Smooth muscle cell (in vitro differentiated cells): ENCODE data around the gene FOXJ3. TPM values are rescaled to one million over a fixed set of nuclear protein-coding genes. Genes with fewer than 3 reads are reported as not detected.

Experiments used
- DNase-seq: peaks from one replicate; lab custom pipeline; 2025; ENCODE audit not compliant: unreplicated experiment; lab: John Stamatoyannopoulos, UW
- H2AFZ ChIP-seq: fragments of 200-600 bp; sonication (generic); 2 replicates; pipeline ENCODE4 v1.6.0; 2016; ENCODE audit warnings: antibody characterized with exemption, low read depth, mild to moderate bottlenecking
- H3F3A ChIP-seq: fragments of 200-600 bp; sonication (generic); 2 replicates; pipeline ENCODE4 v1.6.0; 2017; ENCODE audit warnings: antibody characterized with exemption, low read depth
- H3K27ac ChIP-seq: fragments of 200-600 bp; sonication (generic); 2 replicates; pipeline ENCODE4 v1.5.1; 2016; ENCODE audit warnings: low read depth, mild to moderate bottlenecking
- H3K27me3 ChIP-seq: fragments of 200-600 bp; sonication (generic); 2 replicates; pipeline ENCODE4 v1.6.1; 2016; ENCODE audit warnings: low read depth, mild to moderate bottlenecking
- H3K36me3 ChIP-seq: fragments of 200-600 bp; sonication (generic); 2 replicates; pipeline ENCODE4 v1.5.1; 2016; ENCODE audit warnings: low read depth
- H3K4me1 ChIP-seq: fragments of 200-600 bp; sonication (generic); 2 replicates; pipeline ENCODE4 v1.5.1; 2016; ENCODE audit warnings: low read depth
- H3K4me2 ChIP-seq: fragments of 200-600 bp; sonication (generic); 2 replicates; pipeline ENCODE4 v1.6.0; 2016; ENCODE audit warnings: mild to moderate bottlenecking
- H3K4me3 ChIP-seq: fragments of 200-600 bp; sonication (generic); 2 replicates; pipeline ENCODE4 v1.5.1; 2016; ENCODE audit warnings: mild to moderate bottlenecking
- H3K79me2 ChIP-seq: fragments of 200-600 bp; sonication (generic); 2 replicates; pipeline ENCODE4 v1.6.0; 2016; ENCODE audit warnings: low read depth, mild to moderate bottlenecking
- H3K9ac ChIP-seq: fragments of 200-600 bp; sonication (generic); 2 replicates; pipeline ENCODE4 v1.6.0; 2016; ENCODE audit warnings: low read depth
- H3K9me3 ChIP-seq: fragments of 200-600 bp; sonication (generic); replicated peaks from 2 replicates; pipeline ENCODE4 v1.5.1; 2016; ENCODE audit warnings: low read depth
- H4K20me1 ChIP-seq: fragments of 200-600 bp; sonication (generic); 2 replicates; pipeline ENCODE4 v1.6.0; 2016; ENCODE audit warnings: low read depth
- CTCF ChIP-seq: fragments of 200-600 bp; sonication (generic); IDR thresholded peaks from 2 replicates; pipeline ENCODE4 v1.5.1; 2017; ENCODE audit warnings: borderline replicate concordance, mild to moderate bottlenecking, antibody characterized with exemption; ENCODE audit not compliant: insufficient read depth, poor library complexity, severe bottlenecking
- WGBS: methylation state at CpG from one replicate; pipeline ENCODE4 v1.1.7; 2016; ENCODE audit warnings: low lambda C conversion rate; 5-methylcytosine and 5-hydroxymethylcytosine counted together
- polyA plus RNA-seq: library from polyadenylated mRNA; unstranded; fragments of >200 nt; fragmentation: Nextera tagmentation; extraction: Ambion mirVana; gene quantifications from 2 replicates; pipeline ENCODE4 v1.2.1, GENCODE V29; 2016
- total RNA-seq: library from RNA; depleted of rRNA; stranded (reverse); fragments of >200 nt; gene quantifications from 2 replicates; pipeline ENCODE4 v1.2.3, GENCODE V29; 2014

The FOXJ3 gene
- total and polyA plus RNA-seq, 2 experiments from 2014 or later: 19.3 to 40.9 TPM

GRCh38 chr1:42206164-42206563, 128.9 kb downstream of the FOXJ3 start:
- H2AFZ ChIP-seq: no peak overlapping the region
- peaks cover 12% of the 10 kb centered on the region for H3K36me3 ChIP-seq
- DNase-seq: no peak
- H3K4me2 ChIP-seq: no peak overlapping the region
- H3K27ac ChIP-seq: peak overlapping the region; percentile 53
- H3F3A ChIP-seq: no peaks in the 10 kb centered on the region
- H4K20me1 ChIP-seq: peaks cover 42% of the 10 kb centered on the region
- no peak overlapping the region for H3K4me3 ChIP-seq
- peaks cover 62% of the 10 kb centered on the region for H3K79me2 ChIP-seq
- no peaks in the 10 kb centered on the region for H3K4me1 ChIP-seq
- no peaks in the 10 kb centered on the region for H3K27me3 ChIP-seq
- no peak overlapping the region for H3K9ac ChIP-seq
- H3K9me3 ChIP-seq: no peaks in the 10 kb centered on the region
- no peak for TF ChIP-seq CTCF
- WGBS: 68% methylated on average over 3 of the region's 3 CpGs

- no peak overlapping the region for H3K4me3 ChIP-seq
- H3K9me3 ChIP-seq: no peaks in the 10 kb centered on the region
- no peak overlapping the region for H3K9ac ChIP-seq
- DNase-seq: no peak
- H3K4me1 ChIP-seq: no peaks in the 10 kb centered on the region
- H4K20me1 ChIP-seq: peaks cover 7% of the 10 kb centered on the region
- H3K79me2 ChIP-seq: peaks cover 36% of the 10 kb centered on the region
- no peak overlapping the region for H3K4me2 ChIP-seq
- H3F3A ChIP-seq: no peaks in the 10 kb centered on the region
- H3K36me3 ChIP-seq: peaks cover 14% of the 10 kb centered on the region
- no peak for TF ChIP-seq CTCF
- no peaks in the 10 kb centered on the region for H3K27me3 ChIP-seq
- no peak overlapping the region for H3K27ac ChIP-seq
- H2AFZ ChIP-seq: no peak overlapping the region
Observed at GRCh38 chr1:42201986-42202385, 133.0 kb downstream of the FOXJ3 start.

GRCh38 chr1:42198251-42198650, 136.8 kb downstream of the FOXJ3 start:
- whole genome bisulfite sequencing: 95% methylated on average over 5 of the region's 5 CpGs
- TF ChIP-seq CTCF: no peak
- no peak for DNase-seq

GRCh38 chr1:42195841-42196240, 139.2 kb downstream of the FOXJ3 start:
- no peak overlapping the region for H3K9ac ChIP-seq
- WGBS: 85% methylated on average over 3 of the region's 3 CpGs
- H3K4me2 ChIP-seq: no peak overlapping the region
- H3K36me3 ChIP-seq: no peaks in the 10 kb centered on the region
- H3K4me1 ChIP-seq: no peaks in the 10 kb centered on the region
- no peak for DNase-seq
- peaks cover 8% of the 10 kb centered on the region for H3K79me2 ChIP-seq
- no peak overlapping the region for H3K4me3 ChIP-seq
- H3K9me3 ChIP-seq: no peaks in the 10 kb centered on the region
- peak overlapping the region; percentile 67 for H3K27ac ChIP-seq
- no peaks in the 10 kb centered on the region for H3F3A ChIP-seq
- no peak overlapping the region for H2AFZ ChIP-seq
- no peaks in the 10 kb centered on the region for H3K27me3 ChIP-seq
- no peak for TF ChIP-seq CTCF
- H4K20me1 ChIP-seq: peaks cover 3% of the 10 kb centered on the region

More at GRCh38 chr1:42198251-42198650, 136.8 kb downstream of the FOXJ3 start:
- H3K4me1 ChIP-seq: no peaks in the 10 kb centered on the region
- no peak overlapping the region for H3K9ac ChIP-seq
- H3K27me3 ChIP-seq: no peaks in the 10 kb centered on the region
- H3K4me2 ChIP-seq: no peak overlapping the region
- H4K20me1 ChIP-seq: peaks cover 3% of the 10 kb centered on the region
- peaks cover 16% of the 10 kb centered on the region for H3K79me2 ChIP-seq
- no peak overlapping the region for H2AFZ ChIP-seq
- no peaks in the 10 kb centered on the region for H3F3A ChIP-seq
- no peak overlapping the region for H3K4me3 ChIP-seq
- no peaks in the 10 kb centered on the region for H3K9me3 ChIP-seq
- H3K36me3 ChIP-seq: peaks cover 14% of the 10 kb centered on the region
- H3K27ac ChIP-seq: no peak overlapping the region
